Activated T-cell treated with anti-CD3 and anti-CD28 coated beads, Interleukin-2, amount 50 U/mL, for 72 hours (primary cell): Measurements from ENCODE around the gene BCAP31. TPM values are rescaled to one million over a fixed set of nuclear protein-coding genes. Genes with fewer than 3 reads are reported as not detected.

ENCODE experiments used
- ATAC-seq, 2 donors: fragments of 150-1000 bp; cut with Tn5 transposase; replicated peaks in 1 of 2; 2 replicates each; pipeline ENCODE4 v1.10.0; 2021; ENCODE audit warnings: moderate library complexity in 2 of 2, mild to moderate bottlenecking in 1 of 2
- DNase-seq, 2 donors: peaks; one replicate each; pipeline ENCODE4 v3.0.0; 2021 to 2022; ENCODE audit warnings: mixed read lengths in 1 of 2
- H3K27ac Mint-ChIP-seq: one replicate; pipeline ENCODE4 v1.8.0; 2022; ENCODE audit warnings: mild to moderate bottlenecking, moderate library complexity, mixed read lengths
- H3K27me3 Mint-ChIP-seq: one replicate; pipeline ENCODE4 v1.8.0; 2022; ENCODE audit warnings: low read depth, mixed read lengths
- H3K36me3 Mint-ChIP-seq, 2 donors: one replicate each; pipeline ENCODE4 v1.8.0; 2022; ENCODE audit warnings: mixed read lengths in 2 of 2, mild to moderate bottlenecking in 1 of 2; ENCODE audit not compliant: insufficient read depth in 2 of 2
- H3K4me1 Mint-ChIP-seq: one replicate; pipeline ENCODE4 v1.8.0; 2022; ENCODE audit warnings: low read depth, mixed read lengths
- H3K4me3 Mint-ChIP-seq, 2 donors: one replicate each; pipeline ENCODE4 v1.8.0; 2022; ENCODE audit warnings: mild to moderate bottlenecking in 2 of 2, mixed read lengths in 2 of 2, moderate library complexity in 2 of 2
- H3K9me3 Mint-ChIP-seq, 2 donors: one replicate each; pipeline ENCODE4 v1.8.0; 2022; ENCODE audit warnings: mixed read lengths in 2 of 2
- total RNA-seq, 2 donors: library from RNA; stranded (reverse); gene quantifications; one replicate each; pipeline ENCODE4 v1.2.3, GENCODE V29; 2022

The BCAP31 gene
- total RNA-seq, 2 donors from 2014 or later, result 91.5 to 94.1 TPM

DNA sequence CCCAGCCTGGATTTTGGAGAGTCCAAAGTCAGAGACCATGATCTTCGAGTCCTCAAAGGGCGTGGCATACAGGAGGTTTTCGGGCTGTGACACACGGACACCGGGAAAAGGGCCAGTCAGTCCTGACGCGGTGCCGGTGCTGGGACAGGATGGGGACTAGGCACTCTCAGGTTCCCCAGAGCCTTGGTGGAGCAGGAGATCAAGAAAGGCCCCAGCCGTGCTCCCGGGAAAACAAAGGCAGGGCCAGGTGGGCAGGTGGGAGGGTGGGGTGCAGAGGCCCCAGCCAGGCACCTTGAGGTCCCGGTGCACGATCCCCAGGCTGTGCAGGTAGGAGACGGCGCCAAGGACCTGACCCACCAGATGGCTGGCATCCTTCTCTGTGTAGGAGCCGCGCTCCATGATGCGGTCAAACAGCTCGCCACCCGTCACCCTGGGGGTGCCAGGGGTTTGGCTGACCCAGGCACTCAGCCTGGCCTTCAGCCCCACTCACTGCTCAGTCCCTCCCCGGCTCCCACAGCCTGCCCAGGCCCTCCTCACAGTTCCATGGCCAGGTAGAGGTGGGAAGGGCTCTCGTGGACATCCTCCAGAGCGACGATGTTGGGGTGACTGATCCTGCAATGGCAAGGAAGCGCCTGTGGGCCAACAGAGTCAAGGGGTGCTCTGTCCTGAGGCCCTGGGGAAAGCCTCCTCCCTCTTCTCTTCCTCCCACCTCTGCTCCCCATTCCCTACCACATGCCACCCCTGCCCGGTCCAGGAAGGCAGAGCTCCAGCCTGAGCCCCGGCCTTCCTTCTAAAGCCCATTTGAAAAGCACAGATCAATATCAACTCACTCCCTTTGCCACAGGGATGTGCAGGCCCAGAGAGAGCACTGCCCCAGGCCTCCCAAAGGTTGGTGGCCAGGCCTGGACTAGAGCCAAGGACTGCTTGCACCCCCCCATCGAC lies 52.3 kb downstream of the BCAP31 start:
- H3K27me3 Mint-ChIP-seq, result peaks cover 36% of the 10 kb centered on the region
- H3K27ac Mint-ChIP-seq, result no peak overlapping the region
- H3K36me3 Mint-ChIP-seq, result no peaks in the 10 kb centered on the region
- no peaks in the 10 kb centered on the region for H3K9me3 Mint-ChIP-seq
- H3K4me1 Mint-ChIP-seq, result peaks cover 10% of the 10 kb centered on the region
- DNase-seq, result no peak
- no peak overlapping the region for H3K4me3 Mint-ChIP-seq
- no peak for ATAC-seq

DNA sequence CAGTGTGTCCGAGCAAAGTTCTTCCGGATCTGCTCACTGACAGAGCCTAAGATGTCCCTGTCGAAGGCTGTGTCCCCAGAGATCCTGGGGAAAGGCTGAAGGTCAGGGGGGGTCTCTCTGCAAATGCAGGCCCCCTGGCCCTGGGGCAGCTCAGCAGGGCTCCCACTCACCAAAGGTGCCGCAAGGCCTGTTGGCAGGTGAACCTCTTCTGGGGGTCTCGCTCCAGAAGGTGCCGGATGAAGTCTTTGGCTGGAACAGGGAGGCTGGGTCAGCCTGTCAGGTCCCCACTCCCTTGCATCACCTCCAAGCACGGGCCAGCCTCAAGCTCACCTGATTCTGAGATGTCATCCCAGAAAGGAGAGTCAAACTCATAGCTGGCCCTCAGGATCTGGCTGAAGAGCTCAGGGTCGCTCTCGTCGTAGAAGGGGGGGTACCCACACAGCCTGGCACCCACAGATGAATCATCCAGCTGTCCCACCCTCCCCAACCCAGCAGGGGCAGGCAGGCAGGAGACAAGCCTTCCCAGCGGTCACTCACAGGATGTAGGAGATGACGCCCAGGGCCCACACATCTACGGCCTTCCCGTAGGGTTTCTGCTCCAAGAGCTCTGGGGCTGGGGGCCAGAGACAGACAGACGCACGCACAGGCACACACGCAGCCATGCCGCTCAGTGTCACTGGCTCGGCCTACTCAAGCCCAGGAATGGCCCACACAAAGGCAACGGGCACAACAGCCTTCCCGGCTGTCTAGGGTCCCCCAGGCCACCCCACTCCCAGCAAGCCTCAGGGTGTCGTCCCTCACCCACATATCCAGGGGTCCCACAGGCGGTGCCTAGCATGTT lies 53.2 kb downstream of the BCAP31 start:
- no peaks in the 10 kb centered on the region for H3K36me3 Mint-ChIP-seq
- H3K27ac Mint-ChIP-seq, result no peak overlapping the region
- ATAC-seq (no peak), DNase-seq (no peak)
- no peaks in the 10 kb centered on the region for H3K9me3 Mint-ChIP-seq
- peaks cover 10% of the 10 kb centered on the region for H3K4me1 Mint-ChIP-seq
- H3K27me3 Mint-ChIP-seq, result peaks cover 45% of the 10 kb centered on the region
- no peak overlapping the region for H3K4me3 Mint-ChIP-seq

DNA sequence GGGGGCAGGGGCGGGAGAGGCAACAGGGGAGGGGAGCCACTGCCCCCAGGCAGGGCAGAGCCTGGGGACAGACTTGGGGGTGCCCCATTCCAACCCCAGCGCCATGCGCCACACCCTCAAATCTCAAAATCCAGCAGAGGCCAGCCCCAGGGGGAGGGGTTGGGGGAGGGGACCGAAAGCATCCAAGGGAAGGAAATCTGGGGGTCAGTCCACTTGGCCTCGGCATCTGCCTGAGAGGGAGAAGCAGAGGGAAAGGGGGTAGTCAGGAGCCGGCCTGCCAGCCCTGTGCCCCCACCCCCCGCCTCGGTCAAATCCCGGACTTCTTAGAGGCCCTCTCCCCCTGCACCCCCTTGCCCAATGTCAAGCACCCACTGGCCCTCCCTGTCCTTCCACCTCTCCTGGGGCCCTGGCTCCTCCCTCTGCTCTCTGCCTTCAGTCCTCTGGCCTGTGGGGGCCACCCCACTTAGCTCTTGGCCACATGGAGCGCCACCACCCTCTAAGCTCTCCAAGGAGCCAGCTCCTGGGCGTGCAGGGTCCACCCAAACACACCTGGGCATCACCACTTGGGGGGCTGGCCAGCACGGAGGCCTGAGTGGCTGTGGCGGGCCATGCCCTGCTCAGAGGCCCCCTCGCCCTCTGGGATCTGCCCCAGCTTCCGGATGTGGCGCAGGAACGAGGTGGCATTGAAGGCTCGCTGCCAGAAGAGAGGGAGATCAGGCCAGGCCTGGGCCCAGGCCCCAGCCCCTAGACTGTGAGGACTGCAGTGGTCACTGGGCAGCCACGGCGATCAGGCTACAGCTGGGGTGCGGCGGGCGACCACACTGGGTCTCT lies 54.1 kb downstream of the BCAP31 start:
- H3K27me3 Mint-ChIP-seq, result peaks cover 49% of the 10 kb centered on the region
- H3K36me3 Mint-ChIP-seq, result no peaks in the 10 kb centered on the region
- H3K9me3 Mint-ChIP-seq, result no peaks in the 10 kb centered on the region
- H3K4me3 Mint-ChIP-seq, result no peak overlapping the region
- H3K27ac Mint-ChIP-seq, result no peak overlapping the region
- ATAC-seq, result no peak
- H3K4me1 Mint-ChIP-seq, result peaks cover 10% of the 10 kb centered on the region
- no peak for DNase-seq

DNA sequence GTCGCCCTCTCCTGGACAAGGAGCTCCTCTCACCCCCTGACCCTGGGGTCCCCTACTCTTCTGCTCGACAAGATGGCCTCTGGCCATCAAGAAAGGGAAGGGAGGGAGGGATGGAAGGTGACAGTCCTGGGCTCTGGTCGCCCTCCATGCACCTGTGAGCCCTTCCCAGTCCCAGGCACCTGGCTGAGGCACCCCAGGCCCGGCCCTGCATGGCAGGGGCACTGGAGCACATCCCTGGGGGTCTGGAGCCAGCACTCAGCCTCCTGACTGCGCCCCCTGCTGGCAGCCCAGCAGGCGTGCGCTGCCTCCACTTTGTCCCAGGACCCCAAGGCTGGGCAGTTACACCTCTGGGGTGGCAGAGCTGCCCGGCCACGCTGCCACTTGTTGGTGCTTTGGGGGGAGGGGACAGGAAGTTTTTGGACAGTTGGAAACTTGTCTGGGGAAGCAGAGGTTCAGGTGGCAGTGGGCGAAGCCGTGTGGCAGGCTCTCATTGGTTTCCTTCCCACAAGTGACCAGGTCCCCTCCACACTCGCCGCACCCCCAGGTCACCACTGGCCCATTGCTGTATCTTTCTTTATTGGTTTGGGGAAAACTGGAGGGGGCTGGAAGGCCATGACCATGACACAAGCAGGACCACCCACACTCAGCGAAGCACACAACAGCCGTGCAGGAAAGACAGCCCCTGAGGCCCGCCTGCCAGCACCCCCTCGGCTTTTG lies 54.9 kb downstream of the BCAP31 start:
- no peak overlapping the region for H3K27ac Mint-ChIP-seq
- no peaks in the 10 kb centered on the region for H3K9me3 Mint-ChIP-seq
- ATAC-seq, result peak; percentile 47 to 59
- H3K36me3 Mint-ChIP-seq, result no peaks in the 10 kb centered on the region
- H3K4me1 Mint-ChIP-seq, result peaks cover 10% of the 10 kb centered on the region
- DNase-seq, result peak; percentile 39 to 41
- H3K4me3 Mint-ChIP-seq, result no peak overlapping the region
- H3K27me3 Mint-ChIP-seq, result peaks cover 49% of the 10 kb centered on the region

DNA sequence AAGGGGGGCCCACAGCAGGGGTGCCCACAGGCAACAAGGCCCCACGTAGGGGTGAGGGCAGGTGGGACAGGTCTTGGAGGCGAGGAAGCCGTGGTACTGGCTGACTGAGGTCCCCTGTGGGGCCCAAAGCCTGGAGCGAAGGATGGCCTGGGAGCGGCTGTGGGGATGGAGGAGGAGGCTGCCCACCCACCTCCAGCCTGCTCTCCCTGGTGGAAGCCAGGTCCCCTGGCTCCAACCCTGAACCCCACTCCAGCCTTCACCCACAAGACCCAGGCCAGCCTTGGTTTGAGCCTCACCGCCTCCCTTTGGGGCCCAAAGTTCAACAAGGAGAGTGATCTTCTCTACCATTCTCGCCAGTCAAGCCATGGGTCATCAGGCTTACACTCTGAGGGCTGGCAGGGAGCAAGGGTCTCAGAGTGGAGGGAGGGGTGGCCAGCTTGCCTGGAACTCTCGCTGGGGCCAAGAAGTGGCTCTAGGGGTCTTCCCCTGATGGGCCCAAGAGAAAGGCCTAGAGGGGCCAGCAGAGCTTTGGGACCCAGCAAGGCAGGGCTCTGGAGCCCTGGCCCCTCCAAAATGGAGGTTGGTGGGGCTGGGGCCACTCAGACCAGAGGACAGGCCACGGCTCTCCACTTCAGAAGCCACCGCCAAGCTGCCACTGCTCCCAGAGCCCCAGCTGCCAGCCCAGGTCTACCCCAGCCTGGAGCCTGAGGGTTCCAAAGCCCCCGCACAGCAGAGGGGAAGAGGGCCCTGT lies 55.6 kb downstream of the BCAP31 start:
- Mint-ChIP-seq H3K27me3 (peaks cover 46% of the 10 kb centered on the region), H3K27ac (no peak overlapping the region), H3K4me1 (peaks cover 10% of the 10 kb centered on the region), H3K9me3 (no peaks in the 10 kb centered on the region), H3K4me3 (no peak overlapping the region), H3K36me3 (no peaks in the 10 kb centered on the region)
- ATAC-seq, result no peak
- DNase-seq, result no peak

DNA sequence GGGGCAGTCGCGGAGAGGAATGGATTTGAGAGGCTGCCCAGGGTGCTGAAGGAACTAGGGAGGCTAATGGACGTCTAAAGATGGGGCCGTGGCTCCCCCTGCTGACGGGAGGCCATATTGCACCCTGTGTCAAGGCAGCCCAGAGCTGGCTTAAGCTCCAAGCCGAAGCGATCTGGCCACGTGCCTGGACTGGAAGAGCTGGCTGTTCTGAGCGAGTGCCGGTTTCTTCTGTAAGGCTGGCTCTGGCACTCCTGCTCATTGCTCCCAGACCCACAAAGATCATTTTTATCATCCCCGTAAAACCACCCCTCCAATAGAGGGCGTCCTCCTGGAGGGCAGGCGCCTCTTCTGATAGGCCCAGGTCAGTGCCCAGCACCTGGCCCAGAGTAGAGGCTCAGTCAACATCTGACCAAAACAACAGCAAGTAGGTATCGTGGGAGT lies 56.2 kb downstream of the BCAP31 start:
- Mint-ChIP-seq H3K27ac (no peak overlapping the region), H3K4me1 (peaks cover 10% of the 10 kb centered on the region)

DNA sequence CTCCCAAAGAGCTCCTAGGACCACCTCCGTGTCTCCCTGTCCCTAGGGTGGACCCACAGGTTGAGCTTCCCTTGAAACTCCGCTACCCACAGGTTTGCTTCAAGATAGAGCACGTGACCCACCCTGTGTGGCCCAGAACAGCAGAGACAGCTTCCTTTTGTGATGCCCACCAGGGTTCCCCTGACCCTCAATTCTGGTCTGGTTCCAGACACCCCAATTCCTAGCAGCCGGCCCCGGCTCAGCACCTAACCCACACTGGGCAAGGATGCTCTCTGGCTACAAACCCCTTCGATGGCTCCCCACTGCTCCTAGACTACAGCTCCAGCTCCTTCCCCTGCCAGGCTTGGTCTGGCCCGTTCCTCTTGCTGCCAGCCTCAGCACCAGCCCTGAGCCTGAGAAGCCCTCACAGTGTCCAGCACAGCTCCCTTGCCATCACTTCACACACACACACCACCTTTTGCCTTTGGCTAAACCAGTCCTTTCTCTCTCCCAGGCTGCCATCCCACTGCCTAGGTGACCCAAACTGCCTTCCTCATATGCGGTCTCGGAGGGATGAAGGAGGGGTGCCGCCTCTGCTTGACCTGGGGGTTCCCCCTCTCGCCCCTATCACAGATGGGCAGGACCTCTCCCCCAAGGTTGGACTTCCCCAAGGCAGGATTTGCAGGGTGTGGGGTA lies 56.8 kb downstream of the BCAP31 start:
- Mint-ChIP-seq H3K4me3 (peak overlapping the region; percentile 70 to 86), H3K36me3 (no peaks in the 10 kb centered on the region), H3K4me1 (peaks cover 10% of the 10 kb centered on the region), H3K27ac (no peak overlapping the region), H3K9me3 (no peaks in the 10 kb centered on the region), H3K27me3 (peaks cover 50% of the 10 kb centered on the region)
- DNase-seq (no peak), ATAC-seq (no peak)

More for the DNA sequence above, 56.2 kb downstream of the BCAP31 start:
- Mint-ChIP-seq H3K4me3 (peak overlapping the region; percentile 70 to 86), H3K27me3 (peaks cover 50% of the 10 kb centered on the region), H3K36me3 (no peaks in the 10 kb centered on the region), H3K9me3 (no peaks in the 10 kb centered on the region)
- peak; percentile 81 to 82 for DNase-seq
- ATAC-seq, result peak; percentile 80 to 90

DNA sequence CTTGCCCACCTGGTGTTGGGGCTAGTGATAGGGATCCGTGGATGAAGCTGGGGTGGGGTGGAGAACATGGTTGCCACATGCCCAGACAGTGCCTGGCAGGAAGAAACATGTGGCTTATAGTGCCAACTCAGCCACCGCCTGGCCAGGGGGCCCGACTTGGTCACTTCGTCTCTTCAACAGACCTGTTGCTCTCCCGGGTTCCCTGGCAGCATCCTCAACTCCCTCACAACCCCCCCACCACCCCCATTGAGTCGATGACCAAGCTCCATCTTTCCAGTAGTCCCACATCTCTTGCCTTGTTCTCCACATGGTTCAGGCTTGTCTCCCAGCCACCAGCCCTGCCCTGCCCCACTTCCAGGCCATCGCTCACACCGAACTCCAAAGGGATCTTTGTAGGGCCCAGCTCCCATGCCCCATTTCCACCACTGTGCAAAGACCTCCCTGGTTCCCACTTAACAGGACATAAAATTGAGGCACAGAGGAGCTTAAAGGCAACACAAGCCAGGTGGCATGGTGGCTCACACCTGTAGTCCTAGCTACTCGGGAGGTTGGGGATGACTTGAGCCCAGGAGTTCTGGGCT lies 58.4 kb downstream of the BCAP31 start:
- Mint-ChIP-seq H3K27ac (no peak overlapping the region), H3K4me3 (no peak overlapping the region), H3K9me3 (no peaks in the 10 kb centered on the region), H3K27me3 (peaks cover 59% of the 10 kb centered on the region), H3K4me1 (peaks cover 10% of the 10 kb centered on the region), H3K36me3 (no peaks in the 10 kb centered on the region)
- DNase-seq, result no peak
- no peak for ATAC-seq

DNA sequence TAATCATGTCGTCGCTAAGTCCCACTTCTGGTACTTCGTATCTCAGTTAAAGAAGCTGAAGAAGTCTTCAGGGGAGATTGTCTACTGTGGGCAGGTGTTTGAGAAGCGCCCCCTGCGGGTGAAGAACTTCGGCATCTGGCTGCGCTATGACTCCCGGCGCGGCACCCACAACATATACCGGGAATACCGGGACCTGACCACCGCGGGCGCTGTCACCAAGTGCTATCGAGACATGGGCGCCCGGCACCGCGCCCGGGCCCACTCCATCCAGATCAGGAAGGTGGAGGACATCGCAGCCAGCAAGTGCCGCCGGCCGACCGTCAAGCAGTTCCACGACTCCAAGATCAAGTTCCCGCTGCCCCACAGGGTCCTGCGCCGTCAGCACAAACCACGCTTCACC lies 61.9 kb downstream of the BCAP31 start:
- DNase-seq, result peak; percentile 55 to 58
- Mint-ChIP-seq H3K4me1 (peaks cover under 1% of the 10 kb centered on the region), H3K4me3 (peak overlapping the region; percentile 68 to 73), H3K27ac (no peak overlapping the region), H3K9me3 (no peaks in the 10 kb centered on the region), H3K36me3 (no peaks in the 10 kb centered on the region), H3K27me3 (peaks cover 72% of the 10 kb centered on the region)
- ATAC-seq, result no peak

DNA sequence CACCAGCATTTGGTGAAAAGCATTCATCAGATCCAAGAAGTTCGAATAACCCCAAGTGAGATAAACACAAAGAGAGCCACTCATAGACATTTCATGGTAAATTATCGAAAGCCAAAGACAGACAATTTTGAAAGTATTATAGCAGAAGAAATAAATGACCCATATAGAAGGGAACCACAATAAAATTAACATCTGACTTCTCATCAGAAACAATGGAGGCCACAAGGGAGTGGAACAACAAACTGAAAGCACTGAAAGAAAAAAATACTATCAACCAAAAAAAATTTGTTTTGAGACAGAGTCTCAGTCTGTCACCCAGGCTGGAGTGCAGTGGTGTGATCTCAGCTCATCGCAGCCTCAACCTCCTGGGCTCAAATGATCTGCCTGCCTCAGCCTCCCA lies 64.9 kb downstream of the BCAP31 start:
- Mint-ChIP-seq H3K4me1 (no peaks in the 10 kb centered on the region), H3K9me3 (no peaks in the 10 kb centered on the region), H3K27me3 (peaks cover 47% of the 10 kb centered on the region), H3K27ac (no peak overlapping the region), H3K36me3 (no peaks in the 10 kb centered on the region), H3K4me3 (no peak overlapping the region)
- DNase-seq (no peak), ATAC-seq (no peak)

DNA sequence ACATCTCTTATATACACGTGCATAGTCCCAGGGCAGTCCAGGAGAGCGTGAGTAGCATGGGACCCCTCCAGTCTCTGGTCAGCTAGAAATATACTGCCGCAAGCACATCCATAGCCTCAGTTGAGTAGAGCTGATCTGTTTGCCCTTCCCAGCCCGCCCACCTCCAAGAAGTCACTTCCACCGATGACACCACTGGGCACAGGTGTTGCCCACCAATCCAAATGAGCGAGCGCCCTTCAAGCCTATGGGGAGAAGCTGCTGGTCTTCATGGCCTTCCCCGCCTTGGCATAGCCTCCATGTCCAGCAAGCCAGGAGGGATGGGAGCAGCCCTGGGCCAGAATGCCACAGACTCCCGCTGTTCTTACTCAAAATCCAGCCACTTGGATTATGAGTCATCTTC lies 67.0 kb downstream of the BCAP31 start:
- ATAC-seq (no peak), DNase-seq (no peak)
- H3K27ac Mint-ChIP-seq, result no peak overlapping the region
- peaks cover 33% of the 10 kb centered on the region for H3K27me3 Mint-ChIP-seq
- no peak overlapping the region for H3K4me3 Mint-ChIP-seq
- H3K4me1 Mint-ChIP-seq, result no peaks in the 10 kb centered on the region
- no peaks in the 10 kb centered on the region for H3K9me3 Mint-ChIP-seq
- no peaks in the 10 kb centered on the region for H3K36me3 Mint-ChIP-seq
